AG09319 (cell line): ENCODE measurements around the gene MBD4.

Source experiments
- DNase-seq: peaks from one replicate; pipeline ENCODE4 v3.0.0-alpha.2; 2010; ENCODE audit warnings: low read depth; ENCODE audit errors: extremely low read depth
- CTCF ChIP-seq: IDR thresholded peaks from 2 replicates; pipeline ENCODE4 v1.5.1; 2011; ENCODE audit warnings: low read depth, mild to moderate bottlenecking, inconsistent platforms, low read length, moderate library complexity

The MBD4 gene

GRCh38 chr3:129439226-129439816 lies 427 bp downstream of the MBD4 start:
- no peak for DNase-seq
- TF ChIP-seq CTCF = no peak

GRCh38 chr3:129435367-129435766 lies 4.4 kb downstream of the MBD4 start:
- no peak for DNase-seq
- no peak for TF ChIP-seq CTCF

- TF ChIP-seq CTCF = no peak
- no peak for DNase-seq
These were observed 5.6 kb downstream of the MBD4 start for GRCh38 chr3:129434140-129434539.

GRCh38 chr3:129433565-129433964 lies 6.2 kb downstream of the MBD4 start:
- DNase-seq = no peak
- TF ChIP-seq CTCF = no peak

GRCh38 chr3:129432671-129433070 lies 7.1 kb downstream of the MBD4 start:
- DNase-seq = no peak
- no peak for TF ChIP-seq CTCF

GRCh38 chr3:129432036-129432435 lies 7.7 kb downstream of the MBD4 start:
- TF ChIP-seq CTCF = no peak
- DNase-seq = no peak

- no peak for DNase-seq
- no peak for TF ChIP-seq CTCF
These were observed 10.1 kb downstream of the MBD4 start for GRCh38 chr3:129429602-129430001.
